DMS 273 (cell line): Measurements from ENCODE around the gene NENF.
A peak's percentile ranks its signal among the peaks of the same experiment; 100 is the strongest.

Experiments
- DNase-seq: peaks from one replicate; lab custom pipeline; 2025; ENCODE audit not compliant: unreplicated experiment; lab: John Stamatoyannopoulos, UW

Gene NENF

DNA sequence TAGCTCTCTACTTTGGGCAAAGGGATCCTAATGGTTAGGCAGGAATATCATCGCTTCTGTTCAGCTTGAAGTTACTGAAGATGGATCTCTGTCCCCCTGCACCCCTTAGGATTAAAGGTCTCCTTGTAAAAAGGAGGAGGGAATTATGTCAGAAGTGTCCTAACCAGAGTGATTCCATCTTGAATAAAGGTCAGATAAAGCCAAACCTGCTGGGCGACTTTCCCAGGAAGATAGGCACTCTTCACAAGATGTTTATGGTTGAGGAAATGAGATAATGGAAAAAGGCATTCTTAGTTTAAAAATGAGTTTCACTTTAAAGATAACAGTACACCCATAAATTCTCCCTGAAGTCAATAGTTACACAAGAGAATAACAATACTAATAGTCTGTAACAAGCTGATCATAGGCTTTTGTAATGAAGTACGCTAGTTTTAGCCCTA lies 1.7 kb upstream of the NENF start:
- DNase-seq, result no peak

DNA sequence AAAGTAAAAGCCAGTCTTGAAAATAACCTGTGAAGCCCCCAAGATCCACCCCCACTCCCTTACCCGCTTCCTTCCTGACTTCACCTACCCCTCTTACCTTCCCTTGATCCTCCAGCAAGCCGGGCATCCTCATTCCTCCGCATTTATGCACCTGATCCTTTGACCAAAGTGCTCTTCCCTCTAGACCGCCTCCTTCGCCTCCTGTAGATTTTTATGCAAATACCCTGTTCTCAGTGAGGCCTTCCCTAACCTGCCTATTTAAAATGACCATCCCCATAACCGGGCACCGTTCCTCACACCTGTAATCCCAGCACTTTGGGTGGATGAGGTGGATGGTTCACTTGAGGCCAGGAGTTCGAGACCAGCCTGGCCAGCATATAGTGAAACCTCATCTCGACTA lies 1.1 kb upstream of the NENF start:
- no peak for DNase-seq

DNA sequence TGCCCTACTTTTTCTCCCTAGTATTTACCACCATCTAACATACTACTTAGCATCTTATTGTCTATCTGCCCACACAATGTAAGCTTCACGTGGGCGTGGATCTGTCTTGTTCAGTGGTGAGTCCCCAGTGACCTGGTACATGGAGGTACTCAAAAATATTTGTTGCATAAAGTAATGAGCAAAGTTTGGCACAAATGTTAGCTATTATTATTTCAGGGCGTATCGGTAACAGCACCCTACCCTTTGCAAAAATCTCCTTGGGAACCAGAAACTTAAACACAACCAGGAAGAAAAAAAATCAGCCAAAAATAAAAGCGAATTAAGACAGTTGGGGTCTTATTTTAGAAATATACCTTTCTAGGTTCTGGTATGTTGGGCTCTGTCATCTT lies 454 bp upstream of the NENF start:
- DNase-seq, result no peak

DNA sequence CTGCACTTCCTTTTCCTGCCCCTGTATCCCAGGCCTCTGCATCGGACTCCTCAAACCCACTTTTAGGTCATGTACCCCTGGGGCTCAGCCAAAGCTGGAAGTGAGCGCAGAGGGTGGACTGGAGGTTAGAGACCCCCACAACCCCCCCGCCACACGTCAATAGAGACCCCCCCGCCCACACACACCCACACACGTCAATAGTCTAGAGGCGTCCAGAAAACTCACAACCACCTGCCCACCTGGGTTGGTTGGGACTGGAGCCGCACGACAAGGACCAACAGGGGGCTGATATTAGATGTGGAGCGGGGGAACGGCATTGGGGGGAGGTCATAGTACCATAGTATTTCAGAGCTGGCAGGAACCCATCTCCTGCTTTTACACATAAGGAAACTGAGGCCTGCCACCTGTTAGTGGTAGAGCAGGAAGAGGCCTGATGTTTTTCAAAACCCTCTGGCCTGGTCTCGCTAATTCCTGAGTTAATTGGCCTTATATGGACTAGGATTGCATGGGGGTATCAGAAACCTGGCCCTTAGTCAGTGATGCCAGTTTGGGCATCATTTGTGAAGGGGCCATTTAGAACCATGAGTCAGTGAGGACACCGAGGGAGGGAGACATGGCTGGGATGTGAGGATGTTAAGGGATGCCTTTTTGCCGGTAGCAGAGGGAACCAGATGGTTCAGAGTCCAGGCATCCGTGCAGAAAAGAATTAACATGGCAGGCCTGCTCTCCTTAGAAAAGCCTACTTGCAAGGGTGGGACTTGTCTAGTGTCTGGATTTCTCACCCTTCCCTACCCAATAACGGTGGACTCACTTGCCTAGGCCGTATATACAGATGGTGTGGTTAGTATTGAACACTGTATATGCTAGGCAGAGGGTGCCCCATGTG lies 1.1 kb downstream of the NENF start:
- DNase-seq, result peak; percentile 67

DNA sequence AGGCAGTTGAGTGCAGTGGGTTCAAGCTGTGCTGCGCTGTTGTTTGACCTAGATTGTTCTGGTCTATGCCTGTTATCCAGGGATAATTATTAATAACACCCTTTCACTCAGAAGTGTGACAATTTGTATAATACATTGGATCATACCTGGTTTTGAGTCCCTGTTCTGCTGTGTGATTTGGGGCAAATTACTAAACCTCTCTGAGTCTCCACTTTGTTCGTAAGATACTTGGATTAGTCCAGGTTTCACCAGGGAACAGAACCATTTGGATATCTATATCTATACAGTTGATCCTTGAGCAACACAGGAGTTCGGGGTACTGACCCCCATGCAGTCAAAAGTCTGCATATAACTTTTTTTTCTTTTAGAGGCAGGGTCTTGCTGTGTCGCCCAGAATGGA lies 2.3 kb downstream of the NENF start:
- no peak for DNase-seq

DNA sequence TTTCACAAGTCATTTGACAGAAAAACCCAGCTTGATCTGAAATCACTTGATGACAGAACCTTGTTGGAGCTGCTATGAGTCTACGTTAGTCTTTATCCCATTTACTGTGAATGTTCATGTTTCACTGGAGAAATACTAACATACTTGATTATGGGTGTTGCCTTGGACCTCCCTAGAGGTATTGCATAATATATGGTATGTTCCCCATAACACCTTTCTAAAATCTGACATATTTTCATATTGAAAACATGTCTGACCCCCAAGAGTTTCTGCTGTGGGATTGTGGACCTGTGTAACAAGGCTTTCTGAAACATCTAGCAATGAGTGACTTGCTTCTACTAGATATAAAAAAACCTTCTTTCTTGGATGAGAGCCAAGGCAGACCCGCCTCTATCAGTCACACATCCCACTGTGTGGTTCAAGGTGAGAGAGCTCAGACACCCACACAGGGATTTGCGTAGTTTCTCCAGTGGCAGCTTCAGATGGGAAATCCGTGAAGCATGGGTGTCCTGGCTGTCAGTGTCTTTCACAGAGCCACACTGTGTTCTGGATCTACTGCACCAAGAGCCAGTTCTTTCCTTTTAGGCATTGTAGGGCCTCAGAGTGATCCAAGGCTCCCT lies 4.6 kb downstream of the NENF start:
- DNase-seq, result peak; percentile 17

DNA sequence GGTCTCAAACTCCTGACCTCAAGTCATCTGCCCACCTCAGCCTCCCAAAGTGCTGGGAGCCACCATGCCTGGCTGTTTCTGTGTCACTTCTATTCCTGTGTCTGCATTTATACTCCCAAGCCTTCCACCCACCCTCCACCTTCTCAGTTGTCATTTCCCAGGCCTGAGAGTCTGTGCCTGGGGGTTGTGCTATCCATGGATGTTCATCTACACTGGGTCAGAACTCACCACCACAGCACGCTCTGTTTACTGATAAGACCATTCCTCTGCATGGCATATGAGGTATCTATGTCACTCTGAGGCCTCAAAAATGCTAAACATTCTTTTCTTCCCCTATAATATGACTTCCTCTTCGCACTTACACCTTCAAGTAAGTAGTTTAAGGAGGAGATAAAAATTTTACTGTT lies 6.1 kb downstream of the NENF start:
- no peak for DNase-seq

DNA sequence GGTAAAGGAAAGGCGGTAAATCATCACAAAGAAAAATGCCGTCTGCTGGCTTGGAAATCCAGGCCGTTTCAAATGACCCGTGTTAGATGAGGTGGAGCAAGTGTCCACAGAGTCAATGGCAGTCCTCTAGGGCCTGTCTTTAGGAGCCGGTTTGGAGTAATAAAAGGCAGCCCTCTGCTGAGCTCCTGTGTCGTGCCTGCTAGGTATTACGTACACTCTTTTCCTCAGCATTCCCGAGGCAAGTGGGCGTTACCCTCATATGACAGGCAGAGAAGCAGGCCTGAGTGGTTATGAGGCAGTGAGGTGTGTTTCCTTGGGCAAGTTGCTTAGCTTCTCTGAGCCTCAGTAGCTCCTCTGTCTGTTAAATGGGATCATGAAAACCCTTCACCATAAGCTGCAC lies 7.7 kb downstream of the NENF start:
- no peak for DNase-seq

DNA sequence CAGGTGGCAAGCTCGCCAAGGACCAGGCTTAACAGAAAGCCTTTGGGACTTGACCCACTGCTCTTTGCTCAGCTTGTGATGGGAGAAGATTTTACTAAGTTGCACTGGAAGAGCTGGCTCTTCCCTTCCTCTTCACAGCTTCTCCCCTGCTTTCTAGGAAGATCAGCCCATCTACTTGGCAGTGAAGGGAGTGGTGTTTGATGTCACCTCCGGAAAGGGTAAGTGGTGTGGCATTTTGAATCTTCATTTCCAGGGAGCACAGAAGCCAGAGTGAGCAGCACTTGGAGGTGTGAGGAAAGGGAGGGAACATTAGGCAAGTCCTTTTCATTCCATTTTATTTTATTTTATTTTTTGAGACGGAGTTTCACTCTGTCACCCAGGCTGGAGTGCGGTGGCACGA lies 9.7 kb downstream of the NENF start:
- no peak for DNase-seq

DNA sequence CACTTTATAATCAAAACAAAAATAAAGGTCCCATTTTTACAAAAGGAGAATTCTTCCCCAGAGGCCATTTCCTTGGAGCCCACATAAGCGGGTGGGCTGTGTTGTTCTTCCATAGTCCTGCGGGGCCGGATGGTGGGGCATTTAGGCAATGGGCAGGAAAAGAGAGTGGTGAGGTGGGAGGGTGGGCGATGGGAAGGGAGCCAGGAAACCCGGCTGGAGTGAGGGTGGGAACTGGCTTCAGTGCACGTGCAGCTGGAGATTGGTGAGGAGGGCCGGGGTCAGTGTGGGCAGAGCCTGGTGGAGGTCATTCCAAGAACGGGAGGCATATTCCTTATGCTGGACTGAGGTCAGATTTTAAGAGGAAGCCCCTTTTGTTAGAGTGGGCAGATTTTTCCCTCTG lies 13.6 kb downstream of the NENF start:
- no peak for DNase-seq

DNA sequence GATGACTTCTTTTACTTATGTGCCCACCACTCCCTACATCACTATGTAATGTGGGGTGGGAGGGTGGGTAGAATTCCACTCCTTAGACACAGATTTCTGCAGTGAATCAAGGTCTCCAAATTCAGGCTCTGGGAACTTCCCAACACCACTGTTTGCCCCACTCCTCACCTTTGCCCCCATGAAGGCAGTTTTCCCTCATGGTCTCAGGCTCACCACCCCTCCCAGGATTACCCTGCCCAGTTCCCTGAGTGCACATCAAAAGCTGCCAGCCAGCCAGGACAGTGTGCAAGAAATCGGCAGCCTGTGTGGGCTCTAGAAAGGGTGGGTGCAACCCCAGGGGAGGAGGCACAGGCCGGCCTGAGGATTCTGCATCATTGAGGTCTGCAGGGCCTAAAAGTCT lies 14.8 kb downstream of the NENF start:
- no peak for DNase-seq

DNA sequence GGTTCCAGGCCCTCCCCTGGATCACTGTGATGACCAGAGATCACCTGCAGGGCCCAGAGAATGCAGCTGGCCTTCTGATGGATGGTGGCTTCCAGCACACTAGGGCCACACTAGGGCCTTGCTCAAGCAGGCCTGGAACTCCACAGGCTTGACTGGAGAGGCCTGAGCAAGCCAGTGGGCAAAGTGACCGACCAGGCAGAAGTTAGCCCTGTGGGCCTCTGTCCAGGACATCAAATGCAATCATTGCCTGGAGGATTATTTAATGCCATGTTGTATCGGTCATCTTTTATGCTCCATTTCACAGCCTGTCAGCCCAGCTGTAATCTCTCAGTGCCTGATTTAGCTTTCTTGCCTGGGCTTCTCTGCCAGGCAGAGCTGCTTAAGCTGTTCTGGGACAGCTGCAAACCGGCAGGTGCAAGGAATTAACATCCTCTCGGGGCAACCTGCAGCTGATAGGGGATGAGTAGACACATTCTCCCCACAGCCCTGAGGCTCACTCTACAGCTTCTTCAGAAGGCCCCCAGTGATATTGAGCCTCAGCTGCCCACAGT lies 17.7 kb downstream of the NENF start:
- DNase-seq, result no peak

DNA sequence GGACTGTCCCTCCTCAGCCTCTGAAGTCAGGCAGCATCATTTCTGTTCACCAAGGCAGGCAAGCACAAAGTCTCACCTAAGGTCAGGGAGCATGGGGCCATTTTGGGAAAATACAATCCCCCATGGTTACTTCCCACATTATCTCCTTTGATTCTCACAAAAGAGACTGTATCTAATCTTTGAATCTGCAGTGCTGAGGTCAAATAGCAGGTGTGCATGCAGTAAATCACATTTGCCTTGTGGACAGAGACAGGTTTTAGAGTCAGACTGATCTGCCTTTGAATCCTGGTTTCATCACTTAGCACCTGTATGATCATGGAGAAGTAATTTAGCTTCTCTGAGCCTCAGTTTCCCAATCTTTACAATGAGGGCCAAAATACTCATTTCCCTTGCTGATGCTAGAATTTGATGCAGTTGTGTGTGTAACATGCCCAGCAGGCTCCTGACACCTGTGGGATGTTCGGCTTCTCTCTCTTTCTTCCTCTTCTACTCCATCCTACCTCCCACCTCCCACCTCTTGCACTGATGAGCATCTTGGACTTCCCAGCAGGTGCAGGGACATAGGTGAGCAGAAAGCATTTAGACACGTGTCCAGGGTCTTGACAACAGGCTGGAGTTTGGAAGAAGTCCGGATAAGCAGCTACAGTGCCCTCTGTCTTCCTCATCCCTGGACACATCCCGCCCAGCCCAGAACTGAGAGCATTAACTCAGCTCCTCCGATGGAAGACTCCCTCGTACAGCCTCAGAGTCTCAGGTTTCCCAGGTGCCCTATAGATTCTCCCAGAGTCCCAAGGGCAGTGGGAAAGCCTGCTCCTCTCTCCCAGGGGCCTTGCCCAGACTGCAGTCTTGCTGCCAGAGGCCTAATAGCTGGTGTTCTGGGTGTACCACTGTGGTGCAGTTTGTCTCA lies 18.9 kb downstream of the NENF start:
- DNase-seq, result no peak

DNA sequence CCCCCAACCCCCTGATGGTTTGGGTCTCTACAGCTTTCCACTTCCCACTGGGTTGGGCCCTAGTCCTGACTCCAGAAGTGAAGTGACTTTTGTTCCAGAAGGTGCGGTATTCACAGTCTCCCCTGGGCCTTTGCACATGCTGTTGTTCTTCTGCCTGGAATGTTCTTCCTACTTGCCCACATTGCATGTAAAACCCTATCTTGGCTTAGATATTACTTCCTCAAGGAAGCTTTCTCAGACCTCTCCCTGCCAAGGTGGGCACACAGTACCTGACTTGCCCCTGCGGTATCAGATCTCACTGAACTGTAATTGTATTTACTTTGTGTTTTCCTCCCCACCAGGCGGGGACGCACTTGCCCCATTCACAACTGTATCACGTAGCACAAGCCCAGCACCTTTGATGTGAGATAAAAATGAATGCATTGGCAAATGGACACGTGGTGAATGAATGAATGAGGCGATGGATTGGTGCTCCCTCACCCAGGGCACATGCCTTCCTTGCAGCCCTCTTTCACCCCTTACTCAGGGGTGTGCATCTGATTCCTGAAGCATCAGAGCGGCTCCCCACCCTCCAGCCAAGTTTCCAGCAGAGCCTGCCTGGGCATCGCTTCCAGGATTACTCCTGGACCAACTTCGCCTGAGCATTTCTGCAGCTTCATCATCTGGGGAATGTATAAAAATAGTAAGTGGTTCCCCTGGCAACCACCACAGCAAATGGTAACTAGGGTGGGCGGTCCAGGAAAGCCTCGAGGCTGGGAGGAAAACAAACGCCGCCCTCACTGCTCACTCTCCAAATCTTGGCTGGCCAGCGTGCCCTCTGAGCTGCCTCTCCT lies 19.8 kb downstream of the NENF start:
- DNase-seq, result peak; percentile 24

DNA sequence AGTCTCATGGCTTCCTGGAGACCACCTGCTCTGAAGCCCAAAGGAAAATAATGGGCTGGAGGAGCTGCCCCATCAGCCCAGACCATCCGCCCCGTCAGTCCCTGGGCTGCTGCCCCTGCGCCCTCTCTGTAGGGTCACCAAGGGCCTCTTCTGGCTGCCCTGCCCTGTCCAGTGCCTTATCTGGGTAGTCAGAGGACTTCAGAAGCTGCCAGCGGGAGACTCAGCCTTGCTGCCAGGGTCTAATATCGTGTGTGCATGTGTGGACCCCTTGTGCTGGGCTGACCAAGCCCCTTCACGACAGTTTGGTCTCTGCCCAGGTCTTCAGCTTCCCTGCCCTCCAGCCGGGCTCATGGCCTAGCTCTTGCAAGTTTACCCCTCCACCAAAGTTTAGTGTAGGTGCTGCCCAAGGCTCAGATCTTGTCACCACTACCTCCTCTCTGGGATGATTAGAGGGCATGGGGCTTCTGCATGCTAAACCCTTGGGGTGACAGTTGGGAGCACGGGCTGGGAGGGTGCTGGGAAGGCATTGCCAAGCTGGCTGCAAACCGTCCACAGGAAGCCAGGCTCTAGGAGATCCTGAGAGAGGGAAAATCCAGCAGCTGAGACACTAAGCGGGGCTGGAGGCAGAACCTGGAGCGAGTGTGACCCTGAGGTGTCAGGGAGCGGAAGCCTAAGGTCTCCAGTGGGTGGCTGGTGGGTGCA lies 20.6 kb downstream of the NENF start:
- no peak for DNase-seq

DNA sequence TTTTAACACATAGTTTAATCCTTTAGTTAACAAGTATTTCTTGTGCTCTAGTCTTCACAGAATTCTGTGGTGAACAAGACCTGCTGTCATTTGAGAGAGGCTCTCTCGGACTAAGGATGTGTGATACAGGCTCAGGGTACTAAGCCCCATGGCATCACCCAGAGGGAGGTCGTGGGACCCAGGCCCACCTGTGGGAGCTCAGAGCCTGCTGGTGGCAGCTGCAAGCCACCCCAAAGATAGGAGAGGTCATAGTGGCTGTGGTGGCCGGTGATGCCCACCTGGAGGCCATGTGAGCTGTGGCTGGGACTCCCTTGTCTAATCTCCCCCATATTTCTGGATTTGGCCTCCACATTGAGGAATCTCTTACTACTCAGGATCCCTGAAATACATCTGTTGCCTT lies 22.0 kb downstream of the NENF start:
- no peak for DNase-seq

DNA sequence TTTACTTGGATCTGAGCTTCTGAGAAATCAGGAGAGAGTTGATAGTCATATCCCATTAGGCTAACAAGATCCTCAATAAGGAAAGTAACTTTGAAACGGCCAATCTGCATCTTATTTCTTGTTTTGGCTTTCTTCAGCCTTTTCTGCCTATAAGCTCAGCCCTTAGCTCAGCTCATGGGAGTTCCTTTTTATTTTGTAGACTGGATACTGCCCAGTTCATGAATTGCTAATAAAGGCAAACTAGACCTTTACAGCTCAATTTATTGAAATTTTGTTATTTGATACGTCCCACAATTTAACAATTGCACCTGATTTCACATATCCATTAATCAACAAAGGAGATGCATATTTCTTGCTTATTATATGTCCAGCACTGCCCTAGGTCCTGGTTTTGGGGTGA lies 22.7 kb downstream of the NENF start:
- no peak for DNase-seq

DNA sequence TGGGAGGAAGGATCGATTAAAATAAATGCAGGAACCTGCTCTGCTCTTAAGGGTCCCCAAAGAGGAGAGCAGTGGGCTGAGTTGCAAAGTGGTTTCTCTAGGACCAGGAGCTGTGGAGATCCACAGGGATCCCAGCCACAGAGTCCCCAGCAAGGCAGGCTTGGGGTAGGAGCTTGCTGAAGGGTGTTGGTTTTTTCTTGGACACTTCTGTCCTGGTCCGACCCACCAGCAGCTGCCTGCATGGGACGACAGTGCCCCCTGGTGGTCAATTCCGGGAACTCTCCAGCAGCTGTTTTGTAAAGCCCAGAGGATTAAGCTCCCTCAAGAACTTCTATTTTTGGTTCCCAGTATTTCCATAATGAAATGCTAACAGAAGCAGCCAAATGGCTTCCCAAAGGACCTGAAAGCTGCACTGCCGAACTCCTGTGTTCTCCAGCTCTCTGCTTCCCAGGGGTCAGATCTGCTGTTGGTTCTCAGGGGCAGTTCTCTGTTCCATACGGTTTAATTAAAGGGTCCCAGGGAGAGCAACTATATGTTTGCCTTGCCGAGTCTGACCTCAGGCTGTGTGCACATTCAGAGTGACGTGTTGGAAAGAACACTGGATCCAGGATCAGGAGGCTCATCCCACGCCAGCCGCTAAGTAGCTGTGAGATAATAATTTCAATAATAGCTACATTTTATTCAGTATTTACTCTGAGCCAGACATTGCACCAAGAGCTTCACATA lies 23.2 kb downstream of the NENF start:
- DNase-seq, result peak; percentile 93

DNA sequence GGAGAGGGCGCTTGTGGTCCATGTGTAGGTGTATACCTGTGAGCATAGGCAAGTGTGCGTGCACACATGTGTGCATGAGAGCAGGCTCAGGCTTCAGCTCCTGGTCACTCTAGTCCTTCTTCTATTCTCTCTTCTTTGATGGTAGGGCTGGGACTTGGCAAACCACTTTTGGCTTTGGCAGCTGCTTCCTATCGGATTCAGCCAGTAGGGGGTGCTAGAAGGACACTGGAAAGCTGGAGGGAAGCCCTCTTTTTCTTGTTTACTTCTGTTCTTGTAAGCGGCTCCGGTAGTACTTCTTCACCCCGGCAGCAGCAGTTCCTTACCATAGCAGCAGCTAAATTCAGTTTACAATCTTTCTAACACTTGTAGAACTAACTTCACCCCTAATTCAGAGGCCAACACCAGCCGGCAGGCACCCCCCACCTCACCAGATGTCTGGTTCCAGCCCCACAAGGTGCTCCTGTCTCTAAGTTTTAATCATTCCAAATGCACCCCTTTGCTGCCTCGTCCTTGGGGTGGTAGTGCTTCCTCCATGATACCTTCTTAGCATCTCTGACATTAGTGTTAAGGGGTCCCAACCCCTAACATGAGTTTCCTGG lies 25.1 kb downstream of the NENF start:
- peak; percentile 88 for DNase-seq
